Neural cell (in vitro differentiated cells): ENCODE results near the gene SUFU. TPM values are rescaled to one million over a fixed set of nuclear protein-coding genes. Genes with fewer than 3 reads are reported as not detected.
A peak's percentile ranks its signal among the peaks of the same experiment; 100 is the strongest.

ENCODE experiments used
- H2AFZ ChIP-seq: fragments of 200-600, 300-800 bp; sonication (generic), shearing (Covaris generic); 2 replicates; pipeline ENCODE4 v1.6.0; 2014; ENCODE audit warnings: low read depth, mild to moderate bottlenecking, antibody characterized with exemption, low read length, moderate library complexity
- H3F3A ChIP-seq: fragments of 200-600 bp; shearing (Covaris generic); 2 replicates; pipeline ENCODE4 v1.6.1; 2016; ENCODE audit warnings: mild to moderate bottlenecking, moderate library complexity, mixed read lengths, antibody characterized with exemption, low read length; ENCODE audit not compliant: insufficient read depth, poor library complexity, severe bottlenecking
- H3K27ac ChIP-seq: fragments of 200-600, 300-800 bp; sonication (generic), shearing (Covaris generic); 2 replicates; pipeline ENCODE4 v1.5.1; 2014; ENCODE audit warnings: mild to moderate bottlenecking, low read length, moderate library complexity
- H3K27me3 ChIP-seq: fragments of 300-800, 200-600 bp; sonication (generic), shearing (Covaris generic); 2 replicates; pipeline ENCODE4 v1.6.0; 2014; ENCODE audit warnings: mild to moderate bottlenecking, low read depth, low read length, moderate library complexity; ENCODE audit not compliant: insufficient read depth
- H3K36me3 ChIP-seq: fragments of 300-800, 200-600 bp; sonication (generic), shearing (Covaris generic); 2 replicates; pipeline ENCODE4 v1.5.1; 2014; ENCODE audit warnings: mild to moderate bottlenecking, antibody characterized with exemption, low read length, moderate library complexity; ENCODE audit not compliant: insufficient read depth
- H3K4me2 ChIP-seq: fragments of 300-800, 200-600 bp; sonication (generic), shearing (Covaris generic); 2 replicates; pipeline ENCODE4 v1.6.0; 2014; ENCODE audit warnings: mild to moderate bottlenecking, low read length
- H3K4me3 ChIP-seq: fragments of 300-800, 200-600 bp; sonication (generic), shearing (Covaris generic); 2 replicates; pipeline ENCODE4 v1.5.1; 2014; ENCODE audit warnings: mild to moderate bottlenecking, low read length, moderate library complexity
- H3K79me2 ChIP-seq: fragments of 200-600 bp; shearing (Covaris generic); replicated peaks from 2 replicates; pipeline ENCODE4 v1.6.0; 2014; ENCODE audit warnings: mild to moderate bottlenecking, low read length, moderate library complexity; ENCODE audit not compliant: insufficient read depth
- H3K9ac ChIP-seq: fragments of 300-800, 200-600 bp; sonication (generic), shearing (Covaris generic); 2 replicates; pipeline ENCODE4 v1.6.1; 2016; ENCODE audit warnings: mild to moderate bottlenecking, low read length, mixed read lengths
- H3K9me2 ChIP-seq: fragments of 200-600 bp; shearing (Covaris generic); 2 replicates; pipeline ENCODE4 v1.6.1; 2016; ENCODE audit warnings: mild to moderate bottlenecking, low read length, mixed read lengths; ENCODE audit not compliant: insufficient read depth
- H3K9me3 ChIP-seq: fragments of 200-600, 300-800 bp; sonication (generic), shearing (Covaris generic); 2 replicates; pipeline ENCODE4 v1.6.1; 2016; ENCODE audit warnings: mild to moderate bottlenecking, mixed run types, low read length, moderate library complexity, mixed read lengths
- H4K20me1 ChIP-seq: fragments of 200-600 bp; shearing (Covaris generic); 2 replicates; pipeline ENCODE4 v1.6.1; 2016; ENCODE audit warnings: mild to moderate bottlenecking, mixed run types; ENCODE audit not compliant: insufficient read depth
- CTCF ChIP-seq: fragments of 450-650 bp; IDR thresholded peaks from 2 replicates; pipeline ENCODE4 v1.5.1; 2014; ENCODE audit warnings: antibody characterized with exemption, mild to moderate bottlenecking, moderate library complexity; ENCODE audit not compliant: poor library complexity, severe bottlenecking
- EP300 ChIP-seq: fragments of 450-650 bp; conservative IDR thresholded peaks from 2 replicates; pipeline ENCODE4 v1.6.1; 2014; ENCODE audit warnings: antibody characterized with exemption, mild to moderate bottlenecking, moderate library complexity; ENCODE audit not compliant: poor library complexity, severe bottlenecking
- EZH2 ChIP-seq: fragments of 200-600, 300-800 bp; shearing (Covaris generic), sonication (generic); IDR thresholded peaks from 2 replicates; pipeline ENCODE4 v1.6.1; 2014; ENCODE audit warnings: antibody characterized with exemption, low read length, borderline replicate concordance, mild to moderate bottlenecking; ENCODE audit not compliant: insufficient read depth, poor library complexity, severe bottlenecking
- MXI1 ChIP-seq: fragments of 450-650 bp; conservative IDR thresholded peaks from 2 replicates; pipeline ENCODE4 v1.6.1; 2014; ENCODE audit warnings: antibody characterized with exemption, mild to moderate bottlenecking; ENCODE audit not compliant: poor library complexity, severe bottlenecking
- POLR2AphosphoS5 ChIP-seq: IDR thresholded peaks from 2 replicates; pipeline ENCODE4 v1.6.1; 2012
- RAD21 ChIP-seq: fragments of 450-650 bp; conservative IDR thresholded peaks from 2 replicates; pipeline ENCODE4 v1.6.1; 2014; ENCODE audit warnings: antibody characterized with exemption, mild to moderate bottlenecking, moderate library complexity
- REST ChIP-seq: IDR thresholded peaks from 2 replicates; pipeline ENCODE4 v1.6.1; 2012; ENCODE audit warnings: borderline replicate concordance
- SMC3 ChIP-seq: fragments of 450-650 bp; conservative IDR thresholded peaks from 2 replicates; pipeline ENCODE4 v1.6.1; 2014; ENCODE audit warnings: antibody characterized with exemption, mild to moderate bottlenecking, moderate library complexity; ENCODE audit not compliant: poor library complexity
- TAF1 ChIP-seq: IDR thresholded peaks from 2 replicates; pipeline ENCODE4 v1.6.1; 2012; ENCODE audit warnings: low read depth
- polyA plus RNA-seq: library from polyadenylated mRNA; depleted of rRNA; stranded (reverse); fragments of >200 nt; gene quantifications from 2 replicates; pipeline ENCODE4 v1.2.3, GENCODE V29; 2014

Gene SUFU
- polyA plus RNA-seq, 1 donor from 2014 or later: 4.8 TPM

GRCh38 chr10:102596506-102596971 is 92.8 kb downstream of the SUFU start:
- Histone ChIP-seq H3K9me2 (no peaks in the 10 kb centered on the region), H3K36me3 (no peaks in the 10 kb centered on the region), H3F3A (no peaks in the 10 kb centered on the region), H3K4me2 (no peak overlapping the region), H3K27me3 (no peaks in the 10 kb centered on the region), H3K9ac (no peak overlapping the region), H3K79me2 (no peaks in the 10 kb centered on the region), H3K9me3 (no peaks in the 10 kb centered on the region), H3K4me3 (no peak overlapping the region), H2AFZ (no peak overlapping the region), H3K27ac (no peak overlapping the region), H4K20me1 (no peaks in the 10 kb centered on the region)
- TF ChIP-seq CTCF (peak; percentile 69), RAD21 (peak; percentile 65), TAF1 (no peak), EZH2 (no peak), MXI1 (no peak), SMC3 (peak; percentile 60), EP300 (no peak), REST (no peak), POLR2AphosphoS5 (no peak)

- Histone ChIP-seq H3K27me3 (no peaks in the 10 kb centered on the region), H3K9me3 (no peaks in the 10 kb centered on the region), H3K27ac (no peak overlapping the region), H2AFZ (no peak overlapping the region), H3K9ac (no peak overlapping the region), H3F3A (no peaks in the 10 kb centered on the region), H4K20me1 (no peaks in the 10 kb centered on the region), H3K9me2 (no peaks in the 10 kb centered on the region), H3K79me2 (no peaks in the 10 kb centered on the region), H3K4me3 (no peak overlapping the region), H3K4me2 (no peak overlapping the region), H3K36me3 (no peaks in the 10 kb centered on the region)
- TF ChIP-seq TAF1 (no peak), CTCF (no peak), REST (no peak)
Measured at GRCh38 chr10:102597131-102597991, 93.6 kb downstream of the SUFU start.
